GM12873 (cell line): Measurements from ENCODE around the gene EIF3K.

ENCODE experiments used
- CTCF ChIP-seq: IDR thresholded peaks from 2 replicates; pipeline ENCODE4 v1.5.1; 2012; ENCODE audit warnings: low read depth, mild to moderate bottlenecking, moderate library complexity, low read length, control low read depth; ENCODE audit not compliant: insufficient read depth; ENCODE audit errors: missing control alignments

EIF3K gene

GRCh38 chr19:38618590-38619360 lies at the start of gene EIF3K:
EIF3K (plus strand) TSS chr19:38619188; CDS start chr19:38619269, 81 bp downstream.
- TF ChIP-seq CTCF, result no peak

GRCh38 chr19:38569368-38569983 lies 49.5 kb upstream of the EIF3K start:
- no peak for TF ChIP-seq CTCF

- no peak for TF ChIP-seq CTCF
Observed at GRCh38 chr19:38571682-38572081, 47.3 kb upstream of the EIF3K start.

GRCh38 chr19:38577826-38578225 lies 41.2 kb upstream of the EIF3K start:
- TF ChIP-seq CTCF, result no peak

- TF ChIP-seq CTCF, result no peak
Observed at GRCh38 chr19:38580080-38580479, 38.9 kb upstream of the EIF3K start.

GRCh38 chr19:38583219-38583984 lies 35.6 kb upstream of the EIF3K start:
- TF ChIP-seq CTCF, result no peak

- TF ChIP-seq CTCF, result no peak
Observed at GRCh38 chr19:38583985-38584305, 35.0 kb upstream of the EIF3K start.
